ENCODE data around the gene PRKCA. TPM values are rescaled to one million over a fixed set of nuclear protein-coding genes. Genes with fewer than 3 reads are reported as not detected.
A peak's percentile ranks its signal among the peaks of the same experiment; 100 is the strongest.

The PRKCA gene
- polyA plus RNA-seq, 2 of the 4 experiments (the other 2 are of a cell fraction): 28.8 to 65.0 TPM

- DNase-seq (ENCODE audit: low read depth in 1 of 2, low spot score in 1 of 2) (no peak), ATAC-seq (peak; percentile 26 to 42; a peak in 4 of 6 replicates), FAIRE-seq (no peak)
- ChIA-PET CTCF (no interaction called here), POLR2A (interaction anchor here (0.5 kb wide), 1 partner anchor 280 kb away, joined by 6 read pairs; no protein-coding TSS in a partner anchor)
- Histone ChIP-seq H3K4me2 (peak overlapping the region; percentile 46), H3K4me3 (no peak overlapping the region), H3K27ac (peak overlapping the region in 1 of 2 experiments; percentile 12; a peak in 2 of 6 replicates), H3K9me3 (no peaks in the 10 kb centered on the region), H3K4me1 (peaks cover 24% of the 10 kb centered on the region)
- TF ChIP-seq PHF8 (IDR thresholded peaks at IDR 0.05; ENCODE audit: borderline replicate concordance, low read depth) (no peak), HMGXB4 (CRISPR knock-in tag; IDR thresholded peaks at IDR 0.05; ENCODE audit: borderline replicate concordance) (no peak), EHF (CRISPR knock-in tag; IDR thresholded peaks at IDR 0.05) (no peak), CBX2 (IDR thresholded peaks at IDR 0.05; ENCODE audit: borderline replicate concordance, low read depth) (no peak), EP300 (IDR thresholded peaks at IDR 0.05) (no peak), RFX5 (IDR thresholded peaks at IDR 0.05) (no peak), MAZ (IDR thresholded peaks at IDR 0.05; ENCODE audit: borderline replicate concordance, low read depth, low read length) (no peak), TFCP2L1 (CRISPR knock-in tag; IDR thresholded peaks at IDR 0.05) (no peak)
- TF ChIP-seq, protein P1, sequence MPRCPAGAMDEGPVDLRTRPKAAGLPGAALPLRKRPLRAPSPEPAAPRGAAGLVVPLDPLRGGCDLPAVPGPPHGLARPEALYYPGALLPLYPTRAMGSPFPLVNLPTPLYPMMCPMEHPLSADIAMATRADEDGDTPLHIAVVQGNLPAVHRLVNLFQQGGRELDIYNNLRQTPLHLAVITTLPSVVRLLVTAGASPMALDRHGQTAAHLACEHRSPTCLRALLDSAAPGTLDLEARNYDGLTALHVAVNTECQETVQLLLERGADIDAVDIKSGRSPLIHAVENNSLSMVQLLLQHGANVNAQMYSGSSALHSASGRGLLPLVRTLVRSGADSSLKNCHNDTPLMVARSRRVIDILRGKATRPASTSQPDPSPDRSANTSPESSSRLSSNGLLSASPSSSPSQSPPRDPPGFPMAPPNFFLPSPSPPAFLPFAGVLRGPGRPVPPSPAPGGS (IDR thresholded peaks at IDR 0.05): no peak
- 82% methylated on average over 6 of the region's 6 CpGs for WGBS (ENCODE audit: missing lambda C conversion rate)
Observed at GRCh38 chr17:66523378-66524200, 221.2 kb downstream of the PRKCA start.

- no peak overlapping the region for H3K4me2 ChIP-seq
- CTCF ChIA-PET: no interaction called here
- H3K4me1 ChIP-seq: peaks cover 24% of the 10 kb centered on the region
- FAIRE-seq (no peak), DNase-seq (ENCODE audit: low read depth in 1 of 2, low spot score in 1 of 2) (no peak), ATAC-seq (no peak)
- TF ChIP-seq, protein P1 (IDR thresholded peaks at IDR 0.05): no peak
- TF ChIP-seq NFE2L2 (conservative IDR thresholded peaks at IDR 0.05; ENCODE audit: low read length) (no peak), E2F6 (IDR thresholded peaks at IDR 0.05; ENCODE audit: borderline replicate concordance, low read depth) (no peak), BHLHE40 (IDR thresholded peaks at IDR 0.05; ENCODE audit: low read depth, low read length) (no peak), EHF (CRISPR knock-in tag; IDR thresholded peaks at IDR 0.05) (no peak), RNF2 (IDR thresholded peaks at IDR 0.05; ENCODE audit: borderline replicate concordance, low read depth) (no peak), SMC3 (IDR thresholded peaks at IDR 0.05) (no peak), ESRRA (IDR thresholded peaks at IDR 0.05; ENCODE audit: borderline replicate concordance, low read length) (no peak), MAFK (IDR thresholded peaks at IDR 0.05; ENCODE audit: partially characterized antibody) (no peak), CHD4 (IDR thresholded peaks at IDR 0.05; ENCODE audit: borderline replicate concordance) (no peak), HDAC2 (IDR thresholded peaks at IDR 0.05) (no peak), RARB (CRISPR knock-in tag; IDR thresholded peaks at IDR 0.05) (no peak), CBX2 (IDR thresholded peaks at IDR 0.05; ENCODE audit: borderline replicate concordance, low read depth) (no peak), CBX8 (IDR thresholded peaks at IDR 0.05) (no peak), RFX5 (IDR thresholded peaks at IDR 0.05) (no peak), ZFP36 (IDR thresholded peaks at IDR 0.05; ENCODE audit: borderline replicate concordance, partially characterized antibody) (no peak), NPAS2 (CRISPR knock-in tag; IDR thresholded peaks at IDR 0.05; ENCODE audit: borderline replicate concordance) (no peak)
- TF ChIP-seq, protein P2, sequence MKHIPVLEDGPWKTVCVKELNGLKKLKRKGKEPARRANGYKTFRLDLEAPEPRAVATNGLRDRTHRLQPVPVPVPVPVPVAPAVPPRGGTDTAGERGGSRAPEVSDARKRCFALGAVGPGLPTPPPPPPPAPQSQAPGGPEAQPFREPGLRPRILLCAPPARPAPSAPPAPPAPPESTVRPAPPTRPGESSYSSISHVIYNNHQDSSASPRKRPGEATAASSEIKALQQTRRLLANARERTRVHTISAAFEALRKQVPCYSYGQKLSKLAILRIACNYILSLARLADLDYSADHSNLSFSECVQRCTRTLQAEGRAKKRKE (CRISPR knock-in tag; IDR thresholded peaks at IDR 0.05; ENCODE audit: low read depth): no peak
- H3K27ac ChIP-seq: no peak overlapping the region
- POLR2A ChIA-PET: no interaction called here
- no peak overlapping the region for H3K4me3 ChIP-seq
- 92% methylated on average over 2 of the region's 2 CpGs for WGBS (ENCODE audit: missing lambda C conversion rate)
- no peaks in the 10 kb centered on the region for H3K9me3 ChIP-seq
Observed at GRCh38 chr17:66524877-66525276, 222.5 kb downstream of the PRKCA start.
